Endothelial cell of umbilical vein (primary cell): ENCODE measurements around the gene NFATC2IP. TPM values are rescaled to one million over a fixed set of nuclear protein-coding genes. Genes with fewer than 3 reads are reported as not detected.

Source experiments
- BruUV-seq: library from RNA; stranded (reverse); fragments of 400-500 nt; replicated peaks from 2 replicates; lab custom pipeline; 2021; lab: Mats Ljungman, UMichigan
- CTCF ChIA-PET: fragments of 300-600, 350-600 bp; sonication (Branson Sonifier 250); formaldehyde crosslinking; loops from one replicate; lab custom pipeline; 2021; ENCODE audit warnings: antibody characterized with exemption, inconsistent platforms; lab: Charles Lee
- POLR2A ChIA-PET: fragments of 300-600, 350-600 bp; sonication (Branson Sonifier 250); formaldehyde crosslinking; loops from one replicate; lab custom pipeline; 2021; ENCODE audit warnings: antibody characterized with exemption, inconsistent platforms; lab: Charles Lee
- DNase-seq: peaks from one replicate; pipeline ENCODE4 v3.0.0-alpha.2; 2011; ENCODE audit warnings: low read depth, low spot score
- FAIRE-seq: peaks from 2 replicates; lab custom pipeline; 2011; peaks lifted over from hg19 to GRCh38; lab: Jason Lieb, UNC
- H2AFZ ChIP-seq: 2 replicates; pipeline ENCODE4 v1.6.0; 2012; ENCODE audit warnings: low read depth, low read length, control low read depth, inconsistent platforms
- H3K27ac ChIP-seq: 2 replicates; pipeline ENCODE4 v1.5.1; 2011; ENCODE audit warnings: low read depth, mild to moderate bottlenecking, control low read depth, low read length, moderate library complexity; ENCODE audit not compliant: insufficient read depth
- H3K27me3 ChIP-seq, 2 experiments: 2 replicates each; pipeline versions ENCODE4 v1.6.0 to v1.6.1; 2011; ENCODE audit warnings: low read length in 2 of 2, mixed read lengths in 1 of 2; ENCODE audit not compliant: control insufficient read depth in 2 of 2, insufficient read depth in 2 of 2
- H3K36me3 ChIP-seq, 2 experiments: 2 replicates in 1 of 2; 3 replicates in 1 of 2; pipeline ENCODE4 v1.5.1; 2011; ENCODE audit warnings: low read length in 2 of 2, mild to moderate bottlenecking in 1 of 2, moderate library complexity in 1 of 2; ENCODE audit not compliant: control insufficient read depth in 2 of 2, insufficient read depth in 2 of 2; ENCODE audit errors: extremely low read depth in 1 of 2
- H3K4me1 ChIP-seq: 3 replicates; pipeline ENCODE4 v1.5.1; 2011; ENCODE audit warnings: mild to moderate bottlenecking, low read length; ENCODE audit not compliant: control insufficient read depth, insufficient read depth; ENCODE audit errors: extremely low read depth
- H3K4me2 ChIP-seq: 2 replicates; pipeline ENCODE4 v1.6.1; 2011; ENCODE audit warnings: low read length, control low read depth, mixed read lengths; ENCODE audit not compliant: insufficient read depth
- H3K4me3 ChIP-seq, 3 experiments: fragments of 200-600 bp in 1 of 3; sonication (generic), shearing (Covaris generic) in 1 of 3; replicated peaks in 1 of 3; 2 replicates each; pipeline ENCODE4 v1.5.1; 2011 to 2016; ENCODE audit warnings: control low read depth in 3 of 3, low read length in 3 of 3, mild to moderate bottlenecking in 2 of 3, inconsistent platforms in 1 of 3, low read depth in 1 of 3, moderate library complexity in 1 of 3; ENCODE audit not compliant: insufficient read depth in 1 of 3
- H3K79me2 ChIP-seq: 2 replicates; pipeline ENCODE4 v1.6.0; 2012; ENCODE audit warnings: low read length, inconsistent platforms; ENCODE audit not compliant: control insufficient read depth, insufficient read depth
- H3K9ac ChIP-seq: replicated peaks from 2 replicates; pipeline ENCODE3; 2011; ENCODE audit warnings: low read length, control low read depth; ENCODE audit not compliant: insufficient read depth; ENCODE audit errors: extremely low read depth
- H3K9me1 ChIP-seq: replicated peaks from 3 replicates; pipeline ENCODE4 v1.6.0; 2011; ENCODE audit warnings: mild to moderate bottlenecking, low read length; ENCODE audit not compliant: control insufficient read depth, insufficient read depth; ENCODE audit errors: extremely low read depth
- H3K9me3 ChIP-seq: replicated peaks from 2 replicates; pipeline ENCODE4 v1.5.1; 2012; ENCODE audit warnings: low read length, inconsistent platforms; ENCODE audit not compliant: control insufficient read depth, insufficient read depth
- H4K20me1 ChIP-seq: replicated peaks from 2 replicates; pipeline ENCODE3; 2011; ENCODE audit warnings: mild to moderate bottlenecking, low read length; ENCODE audit not compliant: control insufficient read depth, insufficient read depth; ENCODE audit errors: extremely low read depth
- EZH2 ChIP-seq: IDR thresholded peaks from 2 replicates; pipeline ENCODE4 v1.6.1; 2012; ENCODE audit warnings: borderline replicate concordance, low read depth, mild to moderate bottlenecking, moderate library complexity, low read length, inconsistent platforms; ENCODE audit not compliant: severe bottlenecking
- FOS ChIP-seq: IDR thresholded peaks from 2 replicates; pipeline ENCODE4 v1.6.1; 2011; ENCODE audit warnings: mild to moderate bottlenecking, low read length, moderate library complexity, borderline replicate concordance; ENCODE audit not compliant: insufficient read depth
- GATA2 ChIP-seq: IDR thresholded peaks from 2 replicates; pipeline ENCODE4 v1.7.0; 2011; ENCODE audit warnings: low read depth, mild to moderate bottlenecking, moderate library complexity, mixed read lengths, low read length; ENCODE audit not compliant: insufficient read length, insufficient read depth
- JUN ChIP-seq: IDR thresholded peaks from 2 replicates; pipeline ENCODE4 v1.6.1; 2011; ENCODE audit warnings: borderline replicate concordance, low read depth; ENCODE audit not compliant: insufficient read length, insufficient read depth
- MYC ChIP-seq: IDR thresholded peaks from one replicate; pipeline ENCODE4 v1.6.1; 2011; ENCODE audit warnings: mild to moderate bottlenecking, low read depth, low read length
- POLR2A ChIP-seq: IDR thresholded peaks from 2 replicates; pipeline ENCODE4 v1.6.1; 2012; ENCODE audit warnings: low read depth, mild to moderate bottlenecking, control low read depth, low read length
- POLR2AphosphoS5 ChIP-seq: IDR thresholded peaks from 2 replicates; pipeline ENCODE4 v1.6.1; 2012; ENCODE audit warnings: low read depth, mild to moderate bottlenecking, control low read depth, low read length, moderate library complexity; ENCODE audit not compliant: insufficient read depth
- dilution Hi-C: fragments of 300-500 bp; cut with MboI; formaldehyde crosslinking; loops from one replicate; pipeline ENCODE4 v1.15.0; 2019; ENCODE audit warnings: low sequenced_read_pairs; ENCODE audit not compliant: extremely low pct_ligation_motif_present
- intact Hi-C: fragments of 100-400 bp; cut with micrococcal nuclease; formaldehyde crosslinking; loops from one replicate; pipeline ENCODE4 v1.10.0; 2022
- polyA plus RNA-seq, 4 experiments: library from polyadenylated mRNA; depleted of rRNA in 3 of 4; stranded (reverse) in 3 of 4; unstranded in 1 of 4; fragments of >200 nt; gene quantifications; 2 replicates each; pipeline versions ENCODE4 v1.2.1 to v1.2.3, GENCODE V29; 2011 to 2012; ENCODE audit warnings: missing spikeins in 1 of 4
- total RNA-seq: library from RNA; stranded (reverse); gene quantifications from 2 replicates; pipeline ENCODE4 v1.2.3, GENCODE V29; 2021
- TF ChIP-seq, protein P1 (sequence below): IDR thresholded peaks from 2 replicates; pipeline ENCODE4 v1.6.1; 2011; ENCODE audit not compliant: insufficient read depth, insufficient read length
- TF ChIP-seq, protein P2 (sequence below), 2 donors: IDR thresholded peaks; 1 replicate in 1 of 2; 2 replicates in 1 of 2; pipeline ENCODE4 v1.5.1; 2011; ENCODE audit warnings: low read length in 2 of 2, mild to moderate bottlenecking in 2 of 2, moderate library complexity in 2 of 2, control low read depth in 1 of 2, inconsistent platforms in 1 of 2, low read depth in 1 of 2; ENCODE audit not compliant: insufficient read depth in 1 of 2; ENCODE audit errors: extremely low read depth in 1 of 2

The NFATC2IP gene
- total and polyA plus RNA-seq, 2 donors (not counting 3 experiments of a cell fraction or from before 2014, with no cell fraction given) = 64.1 to 69.6 TPM

DNA sequence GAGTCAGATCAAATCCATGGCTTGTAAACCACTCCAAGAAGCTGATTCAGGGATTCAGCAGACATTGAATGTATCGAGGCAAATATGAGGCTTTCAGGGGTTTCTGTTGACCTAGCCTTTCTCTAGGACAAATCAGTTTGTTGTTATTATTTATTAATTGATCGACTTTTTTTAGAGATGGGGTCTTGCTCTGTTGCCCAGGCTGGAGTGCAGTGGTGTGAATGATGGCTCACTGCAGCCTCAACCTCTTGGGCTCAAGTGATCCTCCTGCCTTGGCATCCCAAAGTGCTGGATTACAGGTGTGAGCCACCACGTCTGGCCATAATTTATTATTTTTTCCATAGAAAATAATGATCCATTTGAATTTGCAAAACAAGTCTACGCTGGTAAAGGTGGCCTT is 61.1 kb downstream of the NFATC2IP start:
- no TSS peak for BruUV-seq
- Histone ChIP-seq H3K79me2 (no peaks in the 10 kb centered on the region), H3K9me3 (no peaks in the 10 kb centered on the region), H2AFZ (no peak overlapping the region), H3K27ac (no peak overlapping the region), H3K9ac (no peak overlapping the region), H3K4me3 (no peak overlapping the region), H3K27me3 (no peaks in the 10 kb centered on the region), H3K9me1 (no peaks in the 10 kb centered on the region), H4K20me1 (no peaks in the 10 kb centered on the region), H3K4me1 (no peaks in the 10 kb centered on the region), H3K36me3 (no peaks in the 10 kb centered on the region), H3K4me2 (no peak overlapping the region)
- ChIA-PET CTCF (interaction anchor here (1.2 kb wide), 1 partner anchor 9 kb away, joined by 3 read pairs; no protein-coding TSS in a partner anchor), POLR2A (no interaction called here)
- DNase-seq (no peak), FAIRE-seq (no peak)
- dilution Hi-C loops = no loop called here
- TF ChIP-seq FOS (no peak), POLR2A (no peak), JUN (no peak), MYC (no peak), EZH2 (no peak), GATA2 (no peak), POLR2AphosphoS5 (no peak)
- TF ChIP-seq, protein P1, sequence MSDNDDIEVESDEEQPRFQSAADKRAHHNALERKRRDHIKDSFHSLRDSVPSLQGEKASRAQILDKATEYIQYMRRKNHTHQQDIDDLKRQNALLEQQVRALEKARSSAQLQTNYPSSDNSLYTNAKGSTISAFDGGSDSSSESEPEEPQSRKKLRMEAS = no peak
- TF ChIP-seq, protein P2, sequence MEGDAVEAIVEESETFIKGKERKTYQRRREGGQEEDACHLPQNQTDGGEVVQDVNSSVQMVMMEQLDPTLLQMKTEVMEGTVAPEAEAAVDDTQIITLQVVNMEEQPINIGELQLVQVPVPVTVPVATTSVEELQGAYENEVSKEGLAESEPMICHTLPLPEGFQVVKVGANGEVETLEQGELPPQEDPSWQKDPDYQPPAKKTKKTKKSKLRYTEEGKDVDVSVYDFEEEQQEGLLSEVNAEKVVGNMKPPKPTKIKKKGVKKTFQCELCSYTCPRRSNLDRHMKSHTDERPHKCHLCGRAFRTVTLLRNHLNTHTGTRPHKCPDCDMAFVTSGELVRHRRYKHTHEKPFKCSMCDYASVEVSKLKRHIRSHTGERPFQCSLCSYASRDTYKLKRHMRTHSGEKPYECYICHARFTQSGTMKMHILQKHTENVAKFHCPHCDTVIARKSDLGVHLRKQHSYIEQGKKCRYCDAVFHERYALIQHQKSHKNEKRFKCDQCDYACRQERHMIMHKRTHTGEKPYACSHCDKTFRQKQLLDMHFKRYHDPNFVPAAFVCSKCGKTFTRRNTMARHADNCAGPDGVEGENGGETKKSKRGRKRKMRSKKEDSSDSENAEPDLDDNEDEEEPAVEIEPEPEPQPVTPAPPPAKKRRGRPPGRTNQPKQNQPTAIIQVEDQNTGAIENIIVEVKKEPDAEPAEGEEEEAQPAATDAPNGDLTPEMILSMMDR (IDR thresholded peaks at IDR 0.05; ENCODE audit: extremely low read depth in 1 of 2, insufficient read depth in 1 of 2, low read depth in 1 of 2, low read length in 2 of 2) = no peak
- intact Hi-C loops = no loop called here
